ENCODE data around the gene FAM229B.
A peak's percentile ranks its signal among the peaks of the same experiment; 100 is the strongest.

FAM229B gene

GRCh38 chr6:112087136-112087911 is at the start of gene FAM229B, which contains the start of gene TUBE1:
Gene FAM229B (plus strand): TSS chr6:112087591. CDS start chr6:112099284, 11,693 bp downstream.
Gene TUBE1 (minus strand): TSS chr6:112087482. CDS start chr6:112087434, 48 bp downstream.
- TF ChIP-seq CTCF (conservative IDR thresholded peaks at IDR 0.05), result no peak
- no peak for TF ChIP-seq ZFX (IDR thresholded peaks at IDR 0.05)
- H3K27ac ChIP-seq, result peak within 1 kb of the TSS; percentile 71

- no peak for TF ChIP-seq CTCF (conservative IDR thresholded peaks at IDR 0.05)
- no peak for TF ChIP-seq ZFX (IDR thresholded peaks at IDR 0.05)
- no peak overlapping the region for H3K27ac ChIP-seq
Observed at GRCh38 chr6:112037783-112038216, 49.6 kb upstream of the FAM229B start.

- TF ChIP-seq ZFX (IDR thresholded peaks at IDR 0.05) (no peak), CTCF (conservative IDR thresholded peaks at IDR 0.05) (no peak)
- H3K27ac ChIP-seq, result no peak overlapping the region
Observed at GRCh38 chr6:112038268-112038667, 49.1 kb upstream of the FAM229B start.

- H3K27ac ChIP-seq, result no peak overlapping the region
- TF ChIP-seq CTCF (conservative IDR thresholded peaks at IDR 0.05), result no peak
- no peak for TF ChIP-seq ZFX (IDR thresholded peaks at IDR 0.05)
Observed at GRCh38 chr6:112038756-112039430, 48.5 kb upstream of the FAM229B start.

GRCh38 chr6:112039431-112039770 is 48.0 kb upstream of the FAM229B start:
- no peak for TF ChIP-seq ZFX (IDR thresholded peaks at IDR 0.05)
- TF ChIP-seq CTCF (conservative IDR thresholded peaks at IDR 0.05), result no peak
- H3K27ac ChIP-seq, result no peak overlapping the region

- H3K27ac ChIP-seq, result no peak overlapping the region
- TF ChIP-seq CTCF (conservative IDR thresholded peaks at IDR 0.05) (no peak), ZFX (IDR thresholded peaks at IDR 0.05) (no peak)
Observed at GRCh38 chr6:112040956-112041355, 46.4 kb upstream of the FAM229B start.

GRCh38 chr6:112041535-112041934 is 45.9 kb upstream of the FAM229B start:
- TF ChIP-seq ZFX (IDR thresholded peaks at IDR 0.05), result no peak
- TF ChIP-seq CTCF (conservative IDR thresholded peaks at IDR 0.05), result no peak
- no peak overlapping the region for H3K27ac ChIP-seq

All from C4-2B (cell line).